ENCODE results near the gene SNTB2. TPM values are rescaled to one million over a fixed set of nuclear protein-coding genes. Genes with fewer than 3 reads are reported as not detected.
"Not testable (repeated sequence)": the region's sequence is repeated elsewhere in the genome, so short reads cannot be mapped to it uniquely, and the experiment has no call there.

SNTB2 gene
- 10 to 100 TPM; 22.7 to 27.8 TPM for total RNA-seq
- long read RNA-seq: 0 reads

GRCh38 chr16:69186642-69187445 lies at the start of gene SNTB2:
Gene SNTB2, plus strand, starts transcription at chr16:69187164. Its CDS starts 3 bp downstream, at chr16:69187167.
- intact Hi-C loops (cut with DNase I): no loop called here
- peak; percentile 95 for DNase-seq
- ATAC-seq: peak; percentile 95 to 98

GRCh38 chr16:69138608-69139007 lies 48.4 kb upstream of the SNTB2 start:
- ATAC-seq (no peak), DNase-seq (no peak)
- intact Hi-C loops (cut with DNase I): no loop called here

GRCh38 chr16:69139464-69139863 lies 47.5 kb upstream of the SNTB2 start:
- intact Hi-C loops (cut with DNase I); ATAC-seq; DNase-seq: not testable (repeated sequence)

GRCh38 chr16:69141014-69141413 lies 46.0 kb upstream of the SNTB2 start:
- no peak for ATAC-seq
- intact Hi-C loops (cut with DNase I): no loop called here
- DNase-seq: no peak

GRCh38 chr16:69141936-69142335 lies 45.0 kb upstream of the SNTB2 start:
- DNase-seq (no peak), ATAC-seq (no peak)
- intact Hi-C loops (cut with DNase I): no loop called here

- DNase-seq (no peak), ATAC-seq (no peak)
- intact Hi-C loops (cut with DNase I): no loop called here
Observed at GRCh38 chr16:69143116-69143515, 43.8 kb upstream of the SNTB2 start.

- ATAC-seq (peak; percentile 66 to 74), DNase-seq (no peak)
- intact Hi-C loops (cut with DNase I): no loop called here
Observed at GRCh38 chr16:69145658-69146057, 41.3 kb upstream of the SNTB2 start.

- not testable (repeated sequence) for ATAC-seq, DNase-seq
- intact Hi-C loops (cut with DNase I): loop anchor here (1.0 to 5.0 kb wide), 2 partner anchors 133 to 138 kb away; no protein-coding TSS in a partner anchor
Observed at GRCh38 chr16:69149621-69150020, 37.3 kb upstream of the SNTB2 start.

GRCh38 chr16:69150146-69150865 lies 36.7 kb upstream of the SNTB2 start:
- DNase-seq (no peak), ATAC-seq (peak; percentile 87 to 91)
- intact Hi-C loops (cut with DNase I): loop anchor here (1.0 to 5.0 kb wide), 2 partner anchors 132 to 137 kb away; no protein-coding TSS in a partner anchor

- intact Hi-C loops (cut with DNase I): no loop called here
Observed at GRCh38 chr16:69157196-69157595, 29.8 kb upstream of the SNTB2 start.

GRCh38 chr16:69160192-69160591 lies 26.8 kb upstream of the SNTB2 start:
- ATAC-seq (no peak), DNase-seq (no peak)
- intact Hi-C loops (cut with DNase I): no loop called here

More at GRCh38 chr16:69157196-69157595, 29.8 kb upstream of the SNTB2 start:
- ATAC-seq (no peak), DNase-seq (no peak)

- DNase-seq: no peak
- ATAC-seq: no peak
- intact Hi-C loops (cut with DNase I): no loop called here
Observed at GRCh38 chr16:69165584-69165983, 21.4 kb upstream of the SNTB2 start.

GRCh38 chr16:69166221-69166833 lies 20.6 kb upstream of the SNTB2 start:
- no peak for DNase-seq
- intact Hi-C loops (cut with DNase I): no loop called here
- peak; percentile 71 to 91 for ATAC-seq

GRCh38 chr16:69166946-69167930 lies 19.7 kb upstream of the SNTB2 start:
- intact Hi-C loops (cut with DNase I): no loop called here

GRCh38 chr16:69169051-69169450 lies 17.9 kb upstream of the SNTB2 start:
- ATAC-seq (no peak), DNase-seq (no peak)
- intact Hi-C loops (cut with DNase I): no loop called here

More at GRCh38 chr16:69166946-69167930, 19.7 kb upstream of the SNTB2 start:
- ATAC-seq (no peak), DNase-seq (no peak)

GRCh38 chr16:69169607-69170352 lies 17.2 kb upstream of the SNTB2 start:
- no peak for DNase-seq
- intact Hi-C loops (cut with DNase I): no loop called here
- ATAC-seq: no peak

- intact Hi-C loops (cut with DNase I): no loop called here
- ATAC-seq (peak; percentile 5 to 24), DNase-seq (no peak)
Observed at GRCh38 chr16:69171325-69172084, 15.5 kb upstream of the SNTB2 start.

Measured in left cardiac atrium (tissue), 4 donors.